ENCODE measurements around the gene BRK1. TPM values are rescaled to one million over a fixed set of nuclear protein-coding genes. Genes with fewer than 3 reads are reported as not detected.
"Not testable (repeated sequence)": the region's sequence is repeated elsewhere in the genome, so short reads cannot be mapped to it uniquely, and the experiment has no call there.

BRK1 gene
- polyA plus RNA-seq, 1 experiment, result 112 TPM

DNA sequence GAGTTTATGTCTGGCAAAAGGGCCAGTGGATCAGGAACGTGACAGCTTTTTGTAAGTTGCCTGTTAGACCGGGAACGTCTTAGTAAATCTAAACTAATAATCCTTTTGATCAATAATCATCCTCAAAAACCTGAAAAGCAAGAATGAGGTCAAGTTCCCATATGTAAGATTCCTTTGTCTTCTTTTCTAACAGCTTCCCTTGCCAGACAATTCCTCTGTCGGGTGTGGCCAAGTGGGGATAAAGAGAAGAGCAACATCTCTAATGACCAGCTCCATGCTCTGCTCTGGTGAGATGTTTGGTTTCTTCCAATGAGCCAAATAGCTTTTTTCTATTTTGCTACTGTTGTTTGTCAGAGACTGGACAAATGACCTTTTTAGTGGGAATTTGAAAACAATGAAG lies 27.2 kb upstream of the BRK1 start:
- POLR2A ChIA-PET, result no interaction called here
- TF ChIP-seq, protein P1, sequence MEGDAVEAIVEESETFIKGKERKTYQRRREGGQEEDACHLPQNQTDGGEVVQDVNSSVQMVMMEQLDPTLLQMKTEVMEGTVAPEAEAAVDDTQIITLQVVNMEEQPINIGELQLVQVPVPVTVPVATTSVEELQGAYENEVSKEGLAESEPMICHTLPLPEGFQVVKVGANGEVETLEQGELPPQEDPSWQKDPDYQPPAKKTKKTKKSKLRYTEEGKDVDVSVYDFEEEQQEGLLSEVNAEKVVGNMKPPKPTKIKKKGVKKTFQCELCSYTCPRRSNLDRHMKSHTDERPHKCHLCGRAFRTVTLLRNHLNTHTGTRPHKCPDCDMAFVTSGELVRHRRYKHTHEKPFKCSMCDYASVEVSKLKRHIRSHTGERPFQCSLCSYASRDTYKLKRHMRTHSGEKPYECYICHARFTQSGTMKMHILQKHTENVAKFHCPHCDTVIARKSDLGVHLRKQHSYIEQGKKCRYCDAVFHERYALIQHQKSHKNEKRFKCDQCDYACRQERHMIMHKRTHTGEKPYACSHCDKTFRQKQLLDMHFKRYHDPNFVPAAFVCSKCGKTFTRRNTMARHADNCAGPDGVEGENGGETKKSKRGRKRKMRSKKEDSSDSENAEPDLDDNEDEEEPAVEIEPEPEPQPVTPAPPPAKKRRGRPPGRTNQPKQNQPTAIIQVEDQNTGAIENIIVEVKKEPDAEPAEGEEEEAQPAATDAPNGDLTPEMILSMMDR (IDR thresholded peaks at IDR 0.05; ENCODE audit: insufficient read depth, low read depth, low read length), result no peak
- DNase-seq (ENCODE audit: low read depth), result no peak
- H3K4me3 ChIP-seq (ENCODE audit: low read depth, low read length), result no peak overlapping the region
- H3K27me3 ChIP-seq (ENCODE audit: control insufficient read depth, insufficient read depth, low read length), result no peaks in the 10 kb centered on the region
- H3K36me3 ChIP-seq (ENCODE audit: control insufficient read depth, insufficient read depth, low read length), result no peaks in the 10 kb centered on the region; the same call in 1 of the 2 replicates
- CTCF ChIA-PET, result interaction anchor here (1.2 kb wide), 2 partner anchors 11 to 146 kb away, joined by 3 to 5 read pairs; no protein-coding TSS in a partner anchor

GRCh38 chr3:10090179-10090578 lies 25.3 kb upstream of the BRK1 start:
- no peak for DNase-seq (ENCODE audit: low read depth)
- TF ChIP-seq, protein P1 (IDR thresholded peaks at IDR 0.05; ENCODE audit: insufficient read depth, low read depth, low read length), result no peak
- CTCF ChIA-PET, result interaction anchor here (1.0 kb wide), 1 partner anchor 10 kb away, joined by 3 read pairs; no protein-coding TSS in a partner anchor
- Histone ChIP-seq H3K36me3 (ENCODE audit: control insufficient read depth, insufficient read depth, low read length) (no peaks in the 10 kb centered on the region; the same call in 1 of the 2 replicates), H3K4me3 (ENCODE audit: low read depth, low read length) (no peak overlapping the region), H3K27me3 (ENCODE audit: control insufficient read depth, insufficient read depth, low read length) (no peaks in the 10 kb centered on the region)
- POLR2A ChIA-PET, result no interaction called here

DNA sequence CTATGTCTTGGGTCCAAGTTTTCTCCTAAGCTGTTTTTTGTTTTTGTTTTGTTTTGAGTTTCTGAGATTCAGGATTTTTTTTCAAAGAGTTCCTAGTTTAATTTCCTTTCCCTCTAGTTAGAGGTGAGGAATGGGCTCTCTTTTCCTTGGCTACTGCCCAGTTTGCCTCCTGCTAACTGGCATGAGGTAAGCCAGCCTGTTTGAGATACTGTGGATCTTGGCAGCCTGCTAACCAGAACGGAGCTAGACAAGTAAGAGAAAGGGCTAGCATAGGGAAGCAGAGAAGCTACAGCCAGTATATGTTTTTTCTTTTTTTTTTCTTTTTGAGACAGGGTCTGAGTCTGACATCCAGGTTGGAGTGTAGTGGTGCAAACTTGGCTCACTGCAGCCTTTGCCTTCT lies 24.7 kb upstream of the BRK1 start:
- CTCF ChIA-PET; H3K4me3 ChIP-seq (ENCODE audit: low read depth, low read length): not testable (repeated sequence)

GRCh38 chr3:10091387-10091786 lies 24.1 kb upstream of the BRK1 start:
- CTCF ChIA-PET; H3K27me3 ChIP-seq (ENCODE audit: control insufficient read depth, insufficient read depth, low read length); H3K4me3 ChIP-seq (ENCODE audit: low read depth, low read length); H3K36me3 ChIP-seq (ENCODE audit: control insufficient read depth, insufficient read depth, low read length); POLR2A ChIA-PET; DNase-seq (ENCODE audit: low read depth): not testable (repeated sequence)

More for the DNA sequence above, 24.7 kb upstream of the BRK1 start:
- H3K36me3 ChIP-seq (ENCODE audit: control insufficient read depth, insufficient read depth, low read length); H3K27me3 ChIP-seq (ENCODE audit: control insufficient read depth, insufficient read depth, low read length); POLR2A ChIA-PET; DNase-seq (ENCODE audit: low read depth): not testable (repeated sequence)

DNA sequence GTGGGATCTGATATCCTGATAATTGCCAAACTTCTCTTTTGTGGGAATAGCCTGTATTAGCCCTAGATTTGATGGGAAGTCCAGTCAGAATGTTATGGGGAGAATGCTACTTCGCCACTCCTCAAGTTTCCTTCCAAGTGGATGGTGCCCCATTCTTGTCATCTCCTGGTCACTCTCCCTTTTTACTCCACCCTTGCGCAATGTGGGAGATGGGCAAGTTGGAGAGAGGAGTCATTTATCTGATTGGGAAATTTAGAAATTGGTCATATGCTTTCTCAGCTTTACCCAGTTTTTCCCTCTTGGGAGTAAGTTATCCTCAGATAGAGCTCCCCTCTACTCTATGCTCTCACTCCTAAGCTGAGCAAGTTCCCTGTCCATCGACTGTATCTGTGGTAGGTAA lies 21.8 kb upstream of the BRK1 start:
- DNase-seq (ENCODE audit: low read depth), result no peak
- H3K27me3 ChIP-seq (ENCODE audit: control insufficient read depth, insufficient read depth, low read length), result no peaks in the 10 kb centered on the region
- ChIA-PET POLR2A (no interaction called here), CTCF (interaction anchor here (0.6 kb wide), 1 partner anchor 19 kb away, joined by 4 read pairs; no protein-coding TSS in a partner anchor)
- no peaks in the 10 kb centered on the region; the same call in 1 of the 2 replicates for H3K36me3 ChIP-seq (ENCODE audit: control insufficient read depth, insufficient read depth, low read length)
- TF ChIP-seq, protein P1 (IDR thresholded peaks at IDR 0.05; ENCODE audit: insufficient read depth, low read depth, low read length), result no peak
- no peak overlapping the region for H3K4me3 ChIP-seq (ENCODE audit: low read depth, low read length)

- CTCF ChIA-PET, result interaction anchor here (0.8 kb wide), 1 partner anchor 10 kb away, joined by 3 read pairs; no protein-coding TSS in a partner anchor
- TF ChIP-seq, protein P1 (IDR thresholded peaks at IDR 0.05; ENCODE audit: insufficient read depth, low read depth, low read length), result no peak
- no peaks in the 10 kb centered on the region for H3K36me3 ChIP-seq (ENCODE audit: control insufficient read depth, insufficient read depth, low read length)
- no peaks in the 10 kb centered on the region for H3K27me3 ChIP-seq (ENCODE audit: control insufficient read depth, insufficient read depth, low read length)
- POLR2A ChIA-PET, result no interaction called here
- H3K4me3 ChIP-seq (ENCODE audit: low read depth, low read length), result no peak overlapping the region
- no peak for DNase-seq (ENCODE audit: low read depth)
These were observed 16.4 kb upstream of the BRK1 start for GRCh38 chr3:10099041-10099440.

Data from BJ (cell line).